Measurements from ENCODE around the gene RPTOR. TPM values are rescaled to one million over a fixed set of nuclear protein-coding genes. Genes with fewer than 3 reads are reported as not detected.

The RPTOR gene
- total and polyA plus RNA-seq, 4 donors: 12.4 to 46.1 (median 29.7) TPM

DNA sequence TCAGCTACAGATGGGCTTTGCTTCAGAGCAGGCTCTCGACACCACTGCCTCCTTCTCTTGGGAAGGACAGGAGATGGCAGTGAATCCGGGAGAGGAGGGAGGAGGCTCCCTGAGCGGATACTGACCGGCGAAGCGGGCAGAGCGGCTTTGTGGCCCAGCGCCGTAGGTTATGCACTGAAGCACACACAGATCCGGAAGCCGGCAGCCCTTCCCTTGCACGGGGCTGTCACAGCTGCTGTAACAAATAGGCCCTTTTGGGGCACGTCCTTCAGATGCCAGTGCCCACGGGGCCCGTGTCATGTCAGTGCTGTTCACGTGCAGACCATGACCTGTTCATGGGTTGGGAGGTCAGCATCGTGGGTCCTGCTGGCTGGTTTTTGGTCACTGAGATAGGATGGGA, 302.3 kb downstream of the RPTOR start:
- Histone ChIP-seq H3K27ac (ENCODE audit: low read depth in 1 of 2, low read length in 1 of 2) (no peak overlapping the region), H3K9ac (ENCODE audit: insufficient read depth in 1 of 2, low read length in 2 of 2) (no peak overlapping the region), H3K4me1 (ENCODE audit: control insufficient read depth in 5 of 5, insufficient read depth in 5 of 5, low read length in 5 of 5) (peaks cover 0 to 11% (median 4%) of the 10 kb centered on the region in 5 donors), H3K36me3 (ENCODE audit: control insufficient read depth in 4 of 4, insufficient read depth in 4 of 4, low read length in 4 of 4) (peaks cover 0 to 24% (median 11%) of the 10 kb centered on the region in 4 donors), H3K27me3 (ENCODE audit: control insufficient read depth in 3 of 3, insufficient read depth in 3 of 3, low read length in 2 of 3) (no peaks in the 10 kb centered on the region), H3K4me3 (no peak overlapping the region), H3K9me3 (ENCODE audit: control insufficient read depth in 4 of 4, insufficient read depth in 3 of 4, low read length in 3 of 4) (no peaks in the 10 kb centered on the region)
- DNase-seq (no peak), ATAC-seq (ENCODE audit: insufficient read depth, low FRiP score) (no peak)
- no peak for TF ChIP-seq CTCF (IDR thresholded peaks at IDR 0.05; ENCODE audit: control extremely low read depth, extremely low read depth)
- 96 to 97% methylated on average over 17 of the region's 17 CpGs for WGBS, 2 donors

DNA sequence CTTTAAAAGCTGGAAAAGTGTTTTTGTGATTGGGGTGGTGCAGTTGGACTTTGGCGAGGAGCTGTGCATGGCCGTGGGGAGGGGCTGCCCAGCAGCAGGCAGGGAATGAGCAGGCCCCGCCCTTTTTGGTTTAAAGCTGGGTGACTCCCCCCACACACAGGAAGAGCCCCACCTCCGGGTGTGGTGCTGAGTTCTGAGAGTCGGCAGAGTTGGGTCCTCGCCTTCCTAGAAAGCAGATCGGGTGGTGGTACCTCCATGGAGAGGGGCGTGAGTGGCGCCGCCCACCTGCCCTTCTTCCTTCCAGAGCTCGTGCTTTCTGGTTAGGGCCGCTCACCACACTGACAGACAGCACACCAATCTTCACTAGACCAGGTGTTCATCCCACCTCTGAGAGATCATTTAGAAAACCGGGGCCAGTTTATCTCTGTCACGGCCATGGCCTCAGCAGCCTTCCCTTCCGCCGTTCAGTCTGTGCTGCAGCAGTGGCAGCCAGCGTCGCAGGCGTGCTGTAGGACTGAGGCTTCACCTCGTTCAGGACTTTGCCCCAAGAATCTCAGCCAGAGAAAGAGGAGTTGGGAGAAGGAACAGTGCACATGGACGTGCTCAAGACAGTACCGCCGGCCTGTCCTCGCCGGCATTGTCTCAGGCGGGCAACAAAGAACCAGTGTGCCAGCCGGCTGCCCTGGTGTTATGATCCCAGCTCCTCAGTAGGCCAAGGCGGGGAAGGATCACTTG, 303.0 kb downstream of the RPTOR start:
- no peak for TF ChIP-seq CTCF (IDR thresholded peaks at IDR 0.05; ENCODE audit: control extremely low read depth, extremely low read depth)
- 83 to 85% methylated on average over 28 of the region's 28 CpGs for WGBS, 2 donors
- Histone ChIP-seq H3K4me3 (no peak overlapping the region), H3K4me1 (ENCODE audit: control insufficient read depth in 5 of 5, insufficient read depth in 5 of 5, low read length in 5 of 5) (peaks cover 0 to 10% (median 3%) of the 10 kb centered on the region in 5 donors), H3K9ac (ENCODE audit: insufficient read depth in 1 of 2, low read length in 2 of 2) (no peak overlapping the region), H3K9me3 (ENCODE audit: control insufficient read depth in 4 of 4, insufficient read depth in 3 of 4, low read length in 3 of 4) (no peaks in the 10 kb centered on the region), H3K36me3 (ENCODE audit: control insufficient read depth in 4 of 4, insufficient read depth in 4 of 4, low read length in 4 of 4) (peaks cover 0 to 24% (median 11%) of the 10 kb centered on the region in 4 donors), H3K27me3 (ENCODE audit: control insufficient read depth in 3 of 3, insufficient read depth in 3 of 3, low read length in 2 of 3) (no peaks in the 10 kb centered on the region), H3K27ac (ENCODE audit: low read depth in 1 of 2, low read length in 1 of 2) (no peak overlapping the region)
- DNase-seq (no peak), ATAC-seq (ENCODE audit: insufficient read depth, low FRiP score) (no peak)

- TF ChIP-seq CTCF (IDR thresholded peaks at IDR 0.05; ENCODE audit: control extremely low read depth, extremely low read depth): no peak
- Histone ChIP-seq H3K4me3 (no peak overlapping the region), H3K9ac (ENCODE audit: insufficient read depth in 1 of 2, low read length in 2 of 2) (no peak overlapping the region), H3K27ac (ENCODE audit: low read depth in 1 of 2, low read length in 1 of 2) (no peak overlapping the region), H3K36me3 (ENCODE audit: control insufficient read depth in 4 of 4, insufficient read depth in 4 of 4, low read length in 4 of 4) (peaks cover 0 to 24% (median 11%) of the 10 kb centered on the region in 4 donors), H3K4me1 (ENCODE audit: control insufficient read depth in 5 of 5, insufficient read depth in 5 of 5, low read length in 5 of 5) (peaks cover 0 to 11% (median 0%) of the 10 kb centered on the region in 5 donors), H3K9me3 (ENCODE audit: control insufficient read depth in 4 of 4, insufficient read depth in 3 of 4, low read length in 3 of 4) (no peaks in the 10 kb centered on the region), H3K27me3 (ENCODE audit: control insufficient read depth in 3 of 3, insufficient read depth in 3 of 3, low read length in 2 of 3) (no peaks in the 10 kb centered on the region)
- ATAC-seq (ENCODE audit: insufficient read depth, low FRiP score): no peak
- DNase-seq: no peak
- WGBS, 2 donors: 95 to 98% methylated on average over 21 of the region's 21 CpGs
Measured at GRCh38 chr17:80848449-80849102, 303.9 kb downstream of the RPTOR start.

Measured in lung (tissue), 12 donors.